AG08396 (cell line): ENCODE measurements around the gene ASXL2.
"Not testable (repeated sequence)": the region's sequence is repeated elsewhere in the genome, so short reads cannot be mapped to it uniquely, and the experiment has no call there.

Source experiments
- DNase-seq: peaks from one replicate; pipeline ENCODE4 v3.0.0; 2012; ENCODE audit warnings: low spot score, mixed read lengths

The ASXL2 gene

GRCh38 chr2:25833566-25833965 lies 44.7 kb downstream of the ASXL2 start:
- no peak for DNase-seq

- DNase-seq, result no peak
These were observed 45.4 kb downstream of the ASXL2 start for GRCh38 chr2:25832897-25833296.

GRCh38 chr2:25831746-25832449 lies 46.4 kb downstream of the ASXL2 start:
- no peak for DNase-seq

- DNase-seq, result no peak
These were observed 48.5 kb downstream of the ASXL2 start for GRCh38 chr2:25829828-25830227.

GRCh38 chr2:25829377-25829704 lies 48.9 kb downstream of the ASXL2 start:
- DNase-seq, result no peak

- DNase-seq, result not testable (repeated sequence)
These were observed 49.5 kb downstream of the ASXL2 start for GRCh38 chr2:25828532-25829376.

- no peak for DNase-seq
These were observed 53.0 kb downstream of the ASXL2 start for GRCh38 chr2:25825238-25825637.

GRCh38 chr2:25824718-25825117 lies 53.6 kb downstream of the ASXL2 start:
- DNase-seq, result no peak

- no peak for DNase-seq
These were observed 54.1 kb downstream of the ASXL2 start for GRCh38 chr2:25824216-25824615.

- no peak for DNase-seq
These were observed 55.8 kb downstream of the ASXL2 start for GRCh38 chr2:25822190-25823117.

GRCh38 chr2:25821225-25822056 lies 56.8 kb downstream of the ASXL2 start:
- DNase-seq, result no peak

GRCh38 chr2:25819597-25820039 lies 58.7 kb downstream of the ASXL2 start:
- no peak for DNase-seq

- no peak for DNase-seq
These were observed 60.7 kb downstream of the ASXL2 start for GRCh38 chr2:25817630-25818029.

- DNase-seq, result no peak
These were observed 61.3 kb downstream of the ASXL2 start for GRCh38 chr2:25817006-25817405.

- DNase-seq, result no peak
These were observed 62.0 kb downstream of the ASXL2 start for GRCh38 chr2:25816249-25816648.

- peak; percentile 13 for DNase-seq
These were observed 63.6 kb downstream of the ASXL2 start for GRCh38 chr2:25814681-25815080.

GRCh38 chr2:25810428-25810827 lies 67.9 kb downstream of the ASXL2 start:
- no peak for DNase-seq

GRCh38 chr2:25809646-25810045 lies 68.6 kb downstream of the ASXL2 start:
- DNase-seq, result no peak

- peak; percentile 16 for DNase-seq
These were observed 70.3 kb downstream of the ASXL2 start for GRCh38 chr2:25808006-25808383.

GRCh38 chr2:25806941-25807340 lies 71.3 kb downstream of the ASXL2 start:
- DNase-seq, result no peak

GRCh38 chr2:25805987-25806386 lies 72.3 kb downstream of the ASXL2 start:
- DNase-seq, result no peak

- no peak for DNase-seq
These were observed 73.9 kb downstream of the ASXL2 start for GRCh38 chr2:25804338-25804737.
